HCT116 (cell line): ENCODE results near the gene FMNL1. TPM values are rescaled to one million over a fixed set of nuclear protein-coding genes. Genes with fewer than 3 reads are reported as not detected.

ENCODE experiments used
- ATAC-seq: fragments of 200-7000 bp; cut with Tn5 transposase; 2 replicates; pipeline ENCODE4 v1.9.1; 2020; ENCODE audit warnings: mild to moderate bottlenecking, moderate library complexity
- BruUV-seq: library from RNA; stranded (reverse); fragments of 400-500 nt; replicated peaks from 2 replicates; lab custom pipeline; 2021; lab: Mats Ljungman, UMichigan
- CTCF ChIA-PET: fragments of 300-600 bp; sonication (Branson Sonifier 250); formaldehyde crosslinking; loops from one replicate; lab custom pipeline; 2021; ENCODE audit warnings: antibody characterized with exemption; lab: Charles Lee
- POLR2A ChIA-PET: fragments of 300-600, 350-600 bp; sonication (Branson Sonifier 250); formaldehyde crosslinking; loops from one replicate; lab custom pipeline; 2021; ENCODE audit warnings: antibody characterized with exemption; lab: Charles Lee
- RAD21 ChIA-PET, 2 experiments: fragments of 300-600 bp; sonication (Branson Sonifier 250); formaldehyde crosslinking; loops; one replicate each; lab custom pipeline; 2023; ENCODE audit warnings: low total read pairs in 2 of 2; ENCODE audit not compliant: uncharacterized antibody in 2 of 2, unreplicated experiment in 2 of 2, low non-redundant PET in 1 of 2; lab: Charles Lee
- DNase-seq: peaks from one replicate; pipeline ENCODE4 v3.0.0-alpha.2; 2010; ENCODE audit warnings: low read depth, low spot score
- H2AFZ ChIP-seq: fragments of 200-600 bp; shearing (Covaris generic), sonication (generic); 2 replicates; pipeline ENCODE4 v1.6.1; 2017; ENCODE audit warnings: low read depth, mixed run types, mixed read lengths, antibody characterized with exemption, low read length; ENCODE audit not compliant: poor library complexity, severe bottlenecking
- H3K27ac ChIP-seq: 2 replicates; pipeline ENCODE4 v1.5.1; 2012; ENCODE audit warnings: low read depth, low read length
- H3K27me3 ChIP-seq: fragments of 200-600 bp; sonication (generic); 2 replicates; pipeline ENCODE4 v1.6.1; 2016; ENCODE audit warnings: mixed run types, low read length, mixed read lengths; ENCODE audit not compliant: insufficient read depth
- H3K36me3 ChIP-seq, 2 experiments: fragments of 200-500 bp in 1 of 2; fragments of 200-600 bp in 1 of 2; sonication (Bioruptor generic) in 1 of 2; sonication (generic) in 1 of 2; 2 replicates each; pipeline versions ENCODE4 v1.5.1 to v1.6.1; 2014 to 2016; ENCODE audit warnings: low read length in 2 of 2, inconsistent platforms in 1 of 2, mixed read lengths in 1 of 2, mixed run types in 1 of 2; ENCODE audit not compliant: insufficient read depth in 2 of 2, control insufficient read depth in 1 of 2
- H3K4me1 ChIP-seq, 2 experiments: fragments of 200-600 bp in 1 of 2; sonication (generic) in 1 of 2; 2 replicates each; pipeline versions ENCODE4 v1.5.1 to v1.6.1; 2012 to 2017; ENCODE audit warnings: low read length in 2 of 2, inconsistent platforms in 1 of 2, mild to moderate bottlenecking in 1 of 2, mixed read lengths in 1 of 2, mixed run types in 1 of 2, moderate library complexity in 1 of 2; ENCODE audit not compliant: insufficient read depth in 2 of 2, control insufficient read depth in 1 of 2
- H3K4me2 ChIP-seq: fragments of 200-600 bp; sonication (generic); 2 replicates; pipeline ENCODE4 v1.6.1; 2017; ENCODE audit warnings: mixed run types, low read length, mixed read lengths
- H3K4me3 ChIP-seq, 2 experiments: fragments of 200-600 bp in 1 of 2; sonication (generic) in 1 of 2; replicated peaks in 1 of 2; 2 replicates each; pipeline ENCODE4 v1.5.1; 2011 to 2016; ENCODE audit warnings: low read length in 2 of 2, control low read depth in 1 of 2, low read depth in 1 of 2, mild to moderate bottlenecking in 1 of 2, mixed read lengths in 1 of 2, mixed run types in 1 of 2
- H3K79me2 ChIP-seq: fragments of 200-600 bp; sonication (generic); 2 replicates; pipeline ENCODE4 v1.6.1; 2017; ENCODE audit warnings: mild to moderate bottlenecking, mixed run types, low read length, moderate library complexity, mixed read lengths; ENCODE audit not compliant: insufficient read depth
- H3K9ac ChIP-seq: fragments of 200-600 bp; sonication (generic); 2 replicates; pipeline ENCODE4 v1.6.1; 2016; ENCODE audit warnings: low read length, mixed read lengths
- H3K9me2 ChIP-seq: fragments of 200-600 bp; sonication (generic), shearing (Covaris generic); 2 replicates; pipeline ENCODE4 v1.6.1; 2017; ENCODE audit warnings: mixed run types, mild to moderate bottlenecking, moderate library complexity; ENCODE audit not compliant: insufficient read depth
- H3K9me3 ChIP-seq, 2 experiments: fragments of 200-500 bp in 1 of 2; fragments of 200-600 bp in 1 of 2; sonication (Bioruptor generic) in 1 of 2; sonication (generic) in 1 of 2; 2 replicates each; pipeline ENCODE4 v1.6.1; 2014 to 2017; ENCODE audit warnings: low read length in 2 of 2, mixed read lengths in 2 of 2, inconsistent platforms in 1 of 2, low read depth in 1 of 2, mild to moderate bottlenecking in 1 of 2, mixed run types in 1 of 2, moderate library complexity in 1 of 2; ENCODE audit not compliant: control insufficient read depth in 1 of 2, insufficient read depth in 1 of 2
- H4K20me1 ChIP-seq: fragments of 200-600 bp; sonication (generic), shearing (Covaris generic); 2 replicates; pipeline ENCODE4 v1.6.1; 2017; ENCODE audit warnings: mixed run types, mild to moderate bottlenecking, moderate library complexity; ENCODE audit not compliant: insufficient read depth
- CBX3 ChIP-seq: IDR thresholded peaks from 2 replicates; pipeline ENCODE4 v1.6.1; 2012; ENCODE audit warnings: low read depth
- CEBPB ChIP-seq: IDR thresholded peaks from 2 replicates; pipeline ENCODE4 v1.6.1; 2012; ENCODE audit warnings: low read depth
- CTCF ChIP-seq, 3 experiments: fragments of 200-600 bp in 1 of 3; sonication (generic) in 1 of 3; IDR thresholded peaks in 2 of 3; conservative IDR thresholded peaks in 1 of 3; 2 replicates each; pipeline ENCODE4 v1.5.1; 2012 to 2017; ENCODE audit warnings: low read depth in 2 of 3, low read length in 2 of 3, antibody characterized with exemption in 1 of 3, borderline replicate concordance in 1 of 3, control low read depth in 1 of 3, mild to moderate bottlenecking in 1 of 3, mixed read lengths in 1 of 3, mixed run types in 1 of 3, moderate library complexity in 1 of 3; ENCODE audit not compliant: insufficient read depth in 1 of 3
- ELF1 ChIP-seq: IDR thresholded peaks from 2 replicates; pipeline ENCODE4 v1.6.1; 2012; ENCODE audit warnings: low read depth, borderline replicate concordance
- EZH2phosphoT487 ChIP-seq: fragments of 200-600 bp; IDR thresholded peaks from 2 replicates; pipeline ENCODE4 v1.6.1; 2018; ENCODE audit warnings: antibody characterized with exemption, borderline replicate concordance
- MAX ChIP-seq: IDR thresholded peaks from 2 replicates; pipeline ENCODE4 v1.6.1; 2012
- RAD21 ChIP-seq: IDR thresholded peaks from 2 replicates; pipeline ENCODE4 v1.6.1; 2012; ENCODE audit warnings: low read depth, mild to moderate bottlenecking
- SIN3A ChIP-seq: IDR thresholded peaks from 2 replicates; pipeline ENCODE4 v1.6.1; 2012; ENCODE audit warnings: low read depth
- SP1 ChIP-seq: IDR thresholded peaks from 2 replicates; pipeline ENCODE4 v1.6.1; 2012; ENCODE audit warnings: low read depth
- SRF ChIP-seq: IDR thresholded peaks from 2 replicates; pipeline ENCODE4 v1.6.1; 2012; ENCODE audit warnings: low read depth
- TCF7L2 ChIP-seq: IDR thresholded peaks from 2 replicates; pipeline ENCODE4 v1.7.0; 2011; ENCODE audit warnings: borderline replicate concordance, inconsistent platforms; ENCODE audit not compliant: insufficient read depth, insufficient read length; ENCODE audit errors: extremely low read depth
- YY1 ChIP-seq: IDR thresholded peaks from 2 replicates; pipeline ENCODE4 v1.6.1; 2011; ENCODE audit warnings: low read length, low read depth, moderate library complexity, mild to moderate bottlenecking; ENCODE audit not compliant: insufficient replicate concordance; ENCODE audit errors: extremely low read depth
- ZBTB33 ChIP-seq: IDR thresholded peaks from 2 replicates; pipeline ENCODE4 v1.6.1; 2011; ENCODE audit warnings: mild to moderate bottlenecking, low read length, moderate library complexity; ENCODE audit not compliant: insufficient replicate concordance; ENCODE audit errors: extremely low read depth
- ZFX ChIP-seq: fragments of 450-650 bp; IDR thresholded peaks from 2 replicates; pipeline ENCODE4 v1.6.1; 2017
- intact Hi-C: fragments of 100-400 bp; cut with micrococcal nuclease; formaldehyde crosslinking; loops from 2 replicates; pipeline ENCODE4 v1.10.0; 2022
- total RNA-seq: library from RNA; stranded (reverse); gene quantifications from one replicate; pipeline ENCODE4 v1.2.1, GENCODE V29; 2021; ENCODE audit not compliant: unreplicated experiment

Gene FMNL1
- total RNA-seq, 1 experiment from 2014 or later, result 8.2 TPM

- intact Hi-C loops, result no loop called here
- TF ChIP-seq SP1 (no peak), CEBPB (no peak), SIN3A (no peak), ELF1 (no peak), CBX3 (no peak), RAD21 (no peak), ZFX (no peak), SRF (no peak), ZBTB33 (no peak), EZH2phosphoT487 (no peak), MAX (no peak), TCF7L2 (no peak), CTCF (IDR thresholded peaks at IDR 0.05 in 2 of 3, conservative IDR thresholded peaks at IDR 0.05 in 1 of 3; ENCODE audit: borderline replicate concordance in 1 of 3, insufficient read depth in 1 of 3, low read depth in 2 of 3, low read length in 2 of 3) (no peak), YY1 (no peak)
- CTCF ChIA-PET, result interaction anchor here (1.4 kb wide), 1 partner anchor 22 kb away, joined by 4 read pairs; no protein-coding TSS in a partner anchor
- no peaks in the 10 kb centered on the region for H4K20me1 ChIP-seq
- no peak overlapping the region for H3K4me2 ChIP-seq
- H3K4me3 ChIP-seq, result no peak overlapping the region
- POLR2A ChIA-PET, result interaction anchor here (0.6 kb wide), 1 partner anchor 107 kb away, joined by 3 read pairs; the partner anchor contains the start of gene HEXIM1
- H3K4me1 ChIP-seq, result peaks cover 0 to 6% of the 10 kb centered on the region in 2 experiments; a peak in 2 of 4 replicates
- no peaks in the 10 kb centered on the region for H3K27me3 ChIP-seq
- H3K9me3 ChIP-seq, result no peaks in the 10 kb centered on the region
- BruUV-seq, result no TSS peak
- RAD21 ChIA-PET, result no interaction called here
- no peak for DNase-seq
- H3K27ac ChIP-seq, result no peak overlapping the region
- no peak overlapping the region for H2AFZ ChIP-seq
- H3K9ac ChIP-seq, result no peak overlapping the region
- H3K36me3 ChIP-seq, result no peaks in the 10 kb centered on the region; a peak in 1 of 4 replicates
- no peak for ATAC-seq
- no peaks in the 10 kb centered on the region for H3K9me2 ChIP-seq
- H3K79me2 ChIP-seq, result no peaks in the 10 kb centered on the region
These were observed 33.7 kb downstream of the FMNL1 start for GRCh38 chr17:45255358-45255757.
